K562 (cell line): ENCODE measurements around the gene UVRAG. TPM values are rescaled to one million over a fixed set of nuclear protein-coding genes. Genes with fewer than 3 reads are reported as not detected.

Experiments
- ATAC-seq: fragments of 200-7000 bp; cut with Tn5 transposase; 3 replicates; pipeline ENCODE4 v1.9.1; 2020; ENCODE audit warnings: moderate library complexity
- BruUV-seq: library from RNA; stranded (reverse); fragments of 400-500 nt; replicated peaks from 2 replicates; lab custom pipeline; 2021; lab: Mats Ljungman, UMichigan
- CTCF ChIA-PET: fragments of 300-600 bp; formaldehyde crosslinking; extraction: SDS; loops from one replicate; lab custom pipeline; 2021; ENCODE audit warnings: low intra/inter-chr PET ratio; lab: Yijun Ruan, JAX
- POLR2A ChIA-PET: fragments of 300-600, 350-650 bp; sonication (Branson Sonifier 250); formaldehyde crosslinking; extraction: SDS; loops from one replicate; lab custom pipeline; 2021; ENCODE audit warnings: antibody characterized with exemption, inconsistent platforms; lab: Yijun Ruan, JAX
- DNase-seq, 4 experiments: peaks; one replicate each; pipeline versions ENCODE4 v3.0.0 to v3.0.0-alpha.2; 2011 to 2018; ENCODE audit warnings: low spot score in 3 of 4, mixed read lengths in 3 of 4; ENCODE audit errors: extremely low read depth in 1 of 4
- FAIRE-seq: peaks from 2 replicates; lab custom pipeline; 2011; peaks lifted over from hg19 to GRCh38; lab: Jason Lieb, UNC
- H2AFZ ChIP-seq: 2 replicates; pipeline ENCODE4 v1.6.0; 2011; ENCODE audit warnings: low read depth, low read length, control low read depth, inconsistent platforms
- H3K27ac ChIP-seq: fragments of 200-600 bp; 3 replicates; pipeline ENCODE4 v1.8.0; 2011; ENCODE audit warnings: low read depth, mild to moderate bottlenecking, control low read depth, inconsistent platforms, low read length, moderate library complexity, mixed read lengths; ENCODE audit errors: extremely low read depth
- H3K27me3 ChIP-seq, 2 experiments: fragments of 300-600 bp in 1 of 2; 2 replicates in 1 of 2; 3 replicates in 1 of 2; pipeline versions ENCODE4 v1.6.0 to v1.8.0; 2011; ENCODE audit warnings: inconsistent platforms in 2 of 2, low read length in 2 of 2, mild to moderate bottlenecking in 1 of 2, mixed read lengths in 1 of 2, moderate library complexity in 1 of 2; ENCODE audit not compliant: control insufficient read depth in 2 of 2, insufficient read depth in 2 of 2
- H3K36me3 ChIP-seq: fragments of 300-600 bp; 3 replicates; pipeline ENCODE4 v1.8.0; 2011; ENCODE audit warnings: mild to moderate bottlenecking, low read length, inconsistent platforms; ENCODE audit not compliant: control insufficient read depth, insufficient read depth
- H3K4me1 ChIP-seq, 2 experiments: fragments of 200-600 bp in 1 of 2; replicated peaks in 1 of 2; 2 replicates in 1 of 2; 3 replicates in 1 of 2; pipeline versions ENCODE4 v1.5.1 to v1.8.0; 2011; ENCODE audit warnings: inconsistent platforms in 2 of 2, low read length in 2 of 2, mild to moderate bottlenecking in 1 of 2, mixed read lengths in 1 of 2, moderate library complexity in 1 of 2; ENCODE audit not compliant: control insufficient read depth in 2 of 2, insufficient read depth in 2 of 2
- H3K4me2 ChIP-seq: 2 replicates; pipeline ENCODE4 v1.6.1; 2011; ENCODE audit warnings: low read length, control low read depth, inconsistent platforms, mixed read lengths; ENCODE audit not compliant: insufficient read depth
- H3K4me3 ChIP-seq: fragments of 200-600 bp; sonication (generic), shearing (Covaris generic); 2 replicates; pipeline ENCODE4 v1.5.1; 2016; ENCODE audit warnings: control low read depth, inconsistent platforms
- H3K79me2 ChIP-seq: fragments of 200-600 bp; 3 replicates; pipeline ENCODE4 v1.8.0; 2011; ENCODE audit warnings: low read length, inconsistent platforms; ENCODE audit not compliant: control insufficient read depth, insufficient read depth
- H3K9ac ChIP-seq, 2 experiments: 2 replicates each; pipeline versions ENCODE4 v1.6.0 to v1.6.1; 2011; ENCODE audit warnings: low read depth in 2 of 2, low read length in 2 of 2, control low read depth in 1 of 2, inconsistent platforms in 1 of 2, mild to moderate bottlenecking in 1 of 2, mixed read lengths in 1 of 2; ENCODE audit not compliant: insufficient read depth in 1 of 2
- H3K9me1 ChIP-seq: one replicate; pipeline ENCODE4 v1.6.0; 2011; ENCODE audit warnings: inconsistent platforms, mild to moderate bottlenecking, low read length, moderate library complexity; ENCODE audit not compliant: control insufficient read depth, insufficient read depth
- H3K9me3 ChIP-seq: replicated peaks from 2 replicates; pipeline ENCODE4 v1.5.1; 2011; ENCODE audit warnings: low read depth, low read length, inconsistent platforms; ENCODE audit not compliant: control insufficient read depth, insufficient read depth
- H4K20me1 ChIP-seq: replicated peaks from 2 replicates; pipeline ENCODE4 v1.6.1; 2011; ENCODE audit warnings: low read length, inconsistent platforms, mixed read lengths; ENCODE audit not compliant: control insufficient read depth, insufficient read depth
- AFF1 ChIP-seq, 2 experiments: fragments of 450-650 bp; IDR thresholded peaks; 2 replicates each; pipeline ENCODE4 v1.6.1; 2018; ENCODE audit warnings: mild to moderate bottlenecking in 2 of 2, low read depth in 1 of 2; ENCODE audit not compliant: partially characterized antibody in 2 of 2
- CTCF ChIP-seq, 3 experiments: IDR thresholded peaks in 2 of 3; conservative IDR thresholded peaks in 1 of 3; 2 replicates each; pipeline ENCODE4 v1.5.1; 2011 to 2012; ENCODE audit warnings: low read length in 3 of 3, mild to moderate bottlenecking in 3 of 3, control low read depth in 2 of 3, improper control_type of control experiment in 1 of 3, inconsistent platforms in 1 of 3, low read depth in 1 of 3, mixed read lengths in 1 of 3, moderate library complexity in 1 of 3; ENCODE audit not compliant: insufficient read depth in 2 of 3
- NR4A1 ChIP-seq, 2 experiments: fragments of 250-450 bp in 1 of 2; fragments of 450-650 bp in 1 of 2; sonication (Bioruptor Pico) in 1 of 2; IDR thresholded peaks; 2 replicates each; pipeline versions ENCODE4 v1.4.0 to v1.6.1; 2016 to 2020; ENCODE audit warnings: mild to moderate bottlenecking in 2 of 2, missing compliant biosample characterization in 1 of 2, missing genetic modification characterization in 1 of 2, moderate library complexity in 1 of 2
- ZFP1 ChIP-seq: fragments of 450-650 bp; formaldehyde crosslinking; IDR thresholded peaks from 2 replicates; pipeline ENCODE4 v1.4.0; 2020; ENCODE audit warnings: mild to moderate bottlenecking, mixed read lengths
- ZNF551 ChIP-seq: fragments of 250-450 bp; sonication (Bioruptor Pico); IDR thresholded peaks from 2 replicates; pipeline ENCODE4 v1.5.0; 2021; ENCODE audit warnings: mild to moderate bottlenecking, moderate library complexity
- WGBS: fragments of 100-300 bp; shearing (Covaris generic); methylation state at CpG from one replicate; pipeline ENCODE4 v1.1.6; 2016; ENCODE audit warnings: low coverage, mixed read lengths; ENCODE audit not compliant: insufficient coverage; ENCODE audit errors: missing lambda C conversion rate; 5-methylcytosine and 5-hydroxymethylcytosine counted together
- in situ Hi-C: fragments of 300-500 bp; cut with MboI; formaldehyde crosslinking; loops from 4 replicates; pipeline ENCODE4 v1.15.0; 2018; ENCODE audit warnings: inconsistent platforms, mixed read lengths
- intact Hi-C: fragments of 100-400 bp; cut with micrococcal nuclease; formaldehyde crosslinking; loops from 2 replicates; pipeline ENCODE4 v1.14.2; 2022
- polyA plus RNA-seq, 8 experiments: library from polyadenylated mRNA; depleted of rRNA in 4 of 8; stranded (reverse) in 5 of 8; unstranded in 3 of 8; fragments of >200 nt; fragmentation: Nextera tagmentation in 2 of 8; fragmentation: Illumina TruSeq in 1 of 8; extraction: Ambion mirVana in 2 of 8; extraction: Trizol in 1 of 8; gene quantifications; 2 replicates each; pipeline versions ENCODE4 v1.2.1 to v1.2.3, GENCODE V29; 2011 to 2014; ENCODE audit warnings: inconsistent platforms in 1 of 8, missing spikeins in 1 of 8
- total RNA-seq, 7 experiments: library from RNA; depleted of rRNA in 6 of 7; stranded (reverse); fragments of >200 nt in 6 of 7; fragmentation: Illumina TruSeq in 2 of 7; extraction: Trizol in 2 of 7; gene quantifications; 2 replicates each; pipeline versions ENCODE4 v1.2.1 to v1.2.3, GENCODE V29; 2011 to 2021; ENCODE audit warnings: low replicate concordance in 1 of 7

Gene UVRAG
- total and polyA plus RNA-seq, 9 of the 15 experiments (the other 6 are each of a cell fraction or from before 2014, with no cell fraction given), result 3.1 to 17.8 (median 12.4) TPM

- 67% methylated on average over 6 of the region's 6 CpGs for WGBS
- no peak overlapping the region; a peak in 1 of 4 replicates for H3K9ac ChIP-seq
- CTCF ChIA-PET, result interaction anchor here (0.6 kb wide), 1 partner anchor 251 kb away, joined by 3 read pairs; no protein-coding TSS in a partner anchor
- no peaks in the 10 kb centered on the region; a peak in 1 of 5 replicates for H3K27me3 ChIP-seq
- H3K4me2 ChIP-seq, result no peak overlapping the region
- DNase-seq, result no peak
- no peaks in the 10 kb centered on the region for H3K36me3 ChIP-seq
- no peaks in the 10 kb centered on the region for H4K20me1 ChIP-seq
- peaks cover 12 to 16% of the 10 kb centered on the region in 2 experiments for H3K4me1 ChIP-seq
- ATAC-seq, result no peak
- no peaks in the 10 kb centered on the region for H3K9me3 ChIP-seq
- BruUV-seq, result no TSS peak
- H3K9me1 ChIP-seq, result no peaks in the 10 kb centered on the region
- no peak overlapping the region for H2AFZ ChIP-seq
- no peaks in the 10 kb centered on the region for H3K79me2 ChIP-seq
- in situ Hi-C loops, result loop anchor here (5.0 kb wide), 1 partner anchor 246 kb away; no protein-coding TSS in a partner anchor
- FAIRE-seq, result no peak
- intact Hi-C loops, result no loop called here
- POLR2A ChIA-PET, result interaction anchor here (1.0 kb wide), 1 partner anchor 11 kb away, joined by 4 read pairs; no protein-coding TSS in a partner anchor
- H3K27ac ChIP-seq, result no peak overlapping the region
- TF ChIP-seq NR4A1 (CRISPR knock-in tag; IDR thresholded peaks at IDR 0.05) (no peak), NR4A1 (tag; IDR thresholded peaks at IDR 0.05) (no peak), ZFP1 (no peak), AFF1 (IDR thresholded peaks at IDR 0.05; ENCODE audit: low read depth in 1 of 2, partially characterized antibody in 2 of 2) (no peak), ZNF551 (CRISPR knock-in tag) (no peak), CTCF (IDR thresholded peaks at IDR 0.05 in 2 of 3, conservative IDR thresholded peaks at IDR 0.05 in 1 of 3; ENCODE audit: insufficient read depth in 2 of 3, low read depth in 1 of 3, low read length in 3 of 3) (no peak)
- H3K4me3 ChIP-seq, result no peak overlapping the region
Observed at GRCh38 chr11:76148231-76148630, 333.2 kb downstream of the UVRAG start.
